GM10248 (cell line): ENCODE measurements around the gene CST11.

ENCODE experiments used
- CTCF ChIA-PET: fragments of 300-600 bp; sonication (Branson Sonifier 250); formaldehyde crosslinking; extraction: SDS; loops from one replicate; lab custom pipeline; 2021; ENCODE audit warnings: antibody characterized with exemption; lab: Yijun Ruan, JAX
- POLR2A ChIA-PET: fragments of 350-650 bp; sonication (Branson Sonifier 250); formaldehyde crosslinking; extraction: SDS; loops from one replicate; lab custom pipeline; 2020; ENCODE audit warnings: antibody characterized with exemption; lab: Yijun Ruan, JAX
- DNase-seq: peaks from one replicate; pipeline ENCODE4 v3.0.0; 2012; ENCODE audit errors: extremely low spot score
- CTCF ChIP-seq: IDR thresholded peaks from 2 replicates; pipeline ENCODE4 v1.5.1; 2012; ENCODE audit warnings: mild to moderate bottlenecking, low read depth; ENCODE audit errors: extremely low read depth, missing control alignments, control extremely low read depth

CST11 gene

GRCh38 chr20:23404196-23404595 lies 48.5 kb downstream of the CST11 start:
- CTCF ChIA-PET, result interaction anchor here (1.6 to 8.1 kb wide), 3 partner anchors 13 to 38 kb away, joined by 3 to 73 read pairs (median 4); partner anchors contain the start of gene NAPB
- no peak for DNase-seq
- POLR2A ChIA-PET, result interaction anchor here (0.7 kb wide), 1 partner anchor 54 kb away, joined by 5 read pairs; the partner anchor contains the start of gene NXT1
- no peak for TF ChIP-seq CTCF

GRCh38 chr20:23403751-23404150 lies 48.9 kb downstream of the CST11 start:
- ChIA-PET CTCF (interaction anchor here (1.7 to 8.1 kb wide), 2 partner anchors 15 to 38 kb away, joined by 3 to 73 read pairs; partner anchors contain the start of gene NAPB), POLR2A (interaction anchor here (0.7 kb wide), 1 partner anchor 53 kb away, joined by 5 read pairs; the partner anchor contains the start of gene NXT1)
- TF ChIP-seq CTCF, result no peak
- no peak for DNase-seq

- no peak for TF ChIP-seq CTCF
- ChIA-PET POLR2A (no interaction called here), CTCF (interaction anchor here (3.0 to 8.1 kb wide), 2 partner anchors 10 to 17 kb away, joined by 17 to 73 read pairs; partner anchors contain the start of gene NAPB)
- DNase-seq, result no peak
These were observed 51.6 kb downstream of the CST11 start for GRCh38 chr20:23401051-23401450.
